ENCODE results near the gene TBC1D23. TPM values are rescaled to one million over a fixed set of nuclear protein-coding genes. Genes with fewer than 3 reads are reported as not detected.

The TBC1D23 gene
- total RNA-seq, 1 experiment from 2014 or later = 68.0 TPM

DNA sequence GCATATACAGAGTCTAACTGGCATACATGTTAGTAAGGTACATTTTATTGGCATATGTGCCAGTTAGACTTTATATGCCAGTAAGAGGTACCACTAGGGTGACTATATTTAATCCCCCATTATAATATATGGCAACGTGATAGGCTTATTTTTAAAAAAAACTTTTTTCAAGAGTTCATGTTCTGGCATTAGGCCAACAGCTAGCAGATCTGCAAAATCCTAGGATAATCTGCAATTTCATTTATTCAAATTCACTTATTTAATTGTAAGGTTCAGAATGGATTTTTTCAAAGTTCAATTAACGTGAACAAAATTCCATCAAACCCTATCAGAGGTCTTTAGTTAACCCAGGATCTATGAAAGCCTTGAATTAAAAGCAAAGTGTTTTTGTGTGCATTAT lies 105.6 kb downstream of the TBC1D23 start:
- Histone ChIP-seq H3K9me2 (ENCODE audit: insufficient read depth) (no peaks in the 10 kb centered on the region), H3K4me3 (no peak overlapping the region), H3K9me3 (ENCODE audit: insufficient read depth, low read depth) (no peaks in the 10 kb centered on the region; the same call in 1 of the 2 replicates), H3K79me2 (ENCODE audit: low read depth) (no peaks in the 10 kb centered on the region), H3K27me3 (ENCODE audit: insufficient read depth, low read depth) (no peaks in the 10 kb centered on the region), H3K4me1 (replicated peaks; ENCODE audit: insufficient read depth) (peaks cover 4% of the 10 kb centered on the region), H3K4me2 (no peak overlapping the region), H3K27ac (no peak overlapping the region), H3F3A (ENCODE audit: insufficient read depth, low read depth) (peaks cover 26% of the 10 kb centered on the region; the same call in 1 of the 2 replicates), H3K36me3 (ENCODE audit: low read depth) (peaks cover 79% of the 10 kb centered on the region), H4K20me1 (ENCODE audit: insufficient read depth) (no peaks in the 10 kb centered on the region; the same call in 1 of the 2 replicates), H2AFZ (no peak overlapping the region)
- no peak for DNase-seq
- ChIA-PET POLR2A (ENCODE audit: unreplicated experiment) (no interaction called here), CTCF (no interaction called here)
- no peak for TF ChIP-seq EZH2 (IDR thresholded peaks at IDR 0.05; ENCODE audit: low read depth)
- TF ChIP-seq, protein P1, sequence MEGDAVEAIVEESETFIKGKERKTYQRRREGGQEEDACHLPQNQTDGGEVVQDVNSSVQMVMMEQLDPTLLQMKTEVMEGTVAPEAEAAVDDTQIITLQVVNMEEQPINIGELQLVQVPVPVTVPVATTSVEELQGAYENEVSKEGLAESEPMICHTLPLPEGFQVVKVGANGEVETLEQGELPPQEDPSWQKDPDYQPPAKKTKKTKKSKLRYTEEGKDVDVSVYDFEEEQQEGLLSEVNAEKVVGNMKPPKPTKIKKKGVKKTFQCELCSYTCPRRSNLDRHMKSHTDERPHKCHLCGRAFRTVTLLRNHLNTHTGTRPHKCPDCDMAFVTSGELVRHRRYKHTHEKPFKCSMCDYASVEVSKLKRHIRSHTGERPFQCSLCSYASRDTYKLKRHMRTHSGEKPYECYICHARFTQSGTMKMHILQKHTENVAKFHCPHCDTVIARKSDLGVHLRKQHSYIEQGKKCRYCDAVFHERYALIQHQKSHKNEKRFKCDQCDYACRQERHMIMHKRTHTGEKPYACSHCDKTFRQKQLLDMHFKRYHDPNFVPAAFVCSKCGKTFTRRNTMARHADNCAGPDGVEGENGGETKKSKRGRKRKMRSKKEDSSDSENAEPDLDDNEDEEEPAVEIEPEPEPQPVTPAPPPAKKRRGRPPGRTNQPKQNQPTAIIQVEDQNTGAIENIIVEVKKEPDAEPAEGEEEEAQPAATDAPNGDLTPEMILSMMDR (conservative IDR thresholded peaks at IDR 0.05) = no peak
- intact Hi-C loops (cut with micrococcal nuclease; ENCODE audit: unreplicated experiment) = no loop called here
- BruUV-seq (replicated peaks) = no TSS peak

DNA sequence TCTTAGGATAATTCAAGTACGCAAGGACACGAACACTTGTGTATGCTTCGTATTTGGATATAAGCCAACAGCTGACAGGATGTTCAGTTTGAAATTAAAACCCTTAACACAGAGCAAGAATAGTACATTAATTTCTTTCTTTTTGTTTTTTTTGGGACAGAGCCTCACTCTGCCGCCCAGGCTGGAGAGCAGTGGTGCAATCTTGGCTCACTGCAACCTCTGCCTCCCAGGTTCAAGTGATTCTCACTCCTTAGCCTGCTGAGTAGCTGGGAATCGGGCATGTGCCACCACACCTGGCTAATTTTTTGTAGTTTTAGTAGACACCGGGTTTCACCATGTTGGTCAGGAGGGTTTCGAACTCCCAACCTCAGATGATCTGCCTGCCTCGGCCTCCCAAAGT lies 107.6 kb downstream of the TBC1D23 start:
- Histone ChIP-seq H3K4me1 (replicated peaks; ENCODE audit: insufficient read depth) (no peaks in the 10 kb centered on the region), H3K36me3 (ENCODE audit: low read depth) (peaks cover 78% of the 10 kb centered on the region), H3F3A (ENCODE audit: insufficient read depth, low read depth) (peaks cover 14% of the 10 kb centered on the region; the same call in 1 of the 2 replicates), H3K4me3 (no peak overlapping the region), H3K27me3 (ENCODE audit: insufficient read depth, low read depth) (no peaks in the 10 kb centered on the region), H3K9me3 (ENCODE audit: insufficient read depth, low read depth) (no peaks in the 10 kb centered on the region), H3K27ac (no peak overlapping the region), H3K4me2 (no peak overlapping the region), H3K9me2 (ENCODE audit: insufficient read depth) (no peaks in the 10 kb centered on the region), H2AFZ (no peak overlapping the region), H3K79me2 (ENCODE audit: low read depth) (no peaks in the 10 kb centered on the region), H4K20me1 (ENCODE audit: insufficient read depth) (peaks cover 5% of the 10 kb centered on the region; the same call in 1 of the 2 replicates)
- no TSS peak for BruUV-seq (replicated peaks)
- ChIA-PET CTCF (no interaction called here), POLR2A (ENCODE audit: unreplicated experiment) (no interaction called here)
- no peak for DNase-seq
- TF ChIP-seq EZH2 (IDR thresholded peaks at IDR 0.05; ENCODE audit: low read depth) = no peak
- TF ChIP-seq, protein P1 (conservative IDR thresholded peaks at IDR 0.05) = no peak
- intact Hi-C loops (cut with micrococcal nuclease; ENCODE audit: unreplicated experiment) = no loop called here

DNA sequence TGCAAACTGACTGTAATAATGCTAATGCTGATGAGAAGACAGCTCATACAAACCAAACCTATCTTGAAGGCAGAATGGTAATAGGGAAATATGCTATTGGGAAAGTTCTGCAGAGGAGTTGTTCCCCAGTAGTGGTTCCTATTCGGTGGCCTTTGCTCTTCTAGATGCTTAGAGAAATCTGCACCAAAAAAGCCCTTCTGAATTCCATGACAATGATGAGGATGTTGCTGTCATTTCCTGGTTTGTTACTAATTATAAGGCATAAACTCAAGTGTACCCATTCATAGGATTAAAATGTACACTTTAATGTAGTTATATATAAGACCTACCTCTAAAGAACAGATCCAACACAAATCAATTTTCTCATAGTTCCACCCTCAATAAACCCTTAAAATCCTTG lies 110.0 kb downstream of the TBC1D23 start:
- H3K36me3 ChIP-seq (ENCODE audit: low read depth) = peaks cover 74% of the 10 kb centered on the region
- no peaks in the 10 kb centered on the region for H3K9me2 ChIP-seq (ENCODE audit: insufficient read depth)
- peaks cover 10% of the 10 kb centered on the region; the same call in 1 of the 2 replicates for H4K20me1 ChIP-seq (ENCODE audit: insufficient read depth)
- no peak overlapping the region for H3K4me3 ChIP-seq
- H3K4me1 ChIP-seq (replicated peaks; ENCODE audit: insufficient read depth) = no peaks in the 10 kb centered on the region
- intact Hi-C loops (cut with micrococcal nuclease; ENCODE audit: unreplicated experiment) = loop anchor here (10.0 kb wide), 1 partner anchor 364 kb away; no protein-coding TSS in a partner anchor
- no peak for TF ChIP-seq EZH2 (IDR thresholded peaks at IDR 0.05; ENCODE audit: low read depth)
- TF ChIP-seq, protein P1 (conservative IDR thresholded peaks at IDR 0.05) = no peak
- H3F3A ChIP-seq (ENCODE audit: insufficient read depth, low read depth) = peaks cover 5% of the 10 kb centered on the region; the same call in 1 of the 2 replicates
- H3K27me3 ChIP-seq (ENCODE audit: insufficient read depth, low read depth) = no peaks in the 10 kb centered on the region
- no peak overlapping the region for H2AFZ ChIP-seq
- BruUV-seq (replicated peaks) = no TSS peak
- no peak overlapping the region for H3K27ac ChIP-seq
- DNase-seq = no peak
- POLR2A ChIA-PET (ENCODE audit: unreplicated experiment) = no interaction called here
- CTCF ChIA-PET = no interaction called here
- no peaks in the 10 kb centered on the region for H3K79me2 ChIP-seq (ENCODE audit: low read depth)
- no peaks in the 10 kb centered on the region for H3K9me3 ChIP-seq (ENCODE audit: insufficient read depth, low read depth)
- H3K4me2 ChIP-seq = no peak overlapping the region

All from PC-9 (cell line).